HG03342 (cell line): ENCODE measurements around the gene ATG9A.
A peak's percentile ranks its signal among the peaks of the same experiment; 100 is the strongest.

Experiments used
- ATAC-seq: cut with Tn5 transposase; IDR thresholded peaks from one replicate; pipeline ENCODE4 v1.9.1; 2021; ENCODE audit warnings: mild to moderate bottlenecking, moderate library complexity; ENCODE audit not compliant: unreplicated experiment

Gene ATG9A

GRCh38 chr2:219223831-219224610, 5.4 kb downstream of the ATG9A start:
- ATAC-seq = no peak

- no peak for ATAC-seq
These were observed 7.4 kb downstream of the ATG9A start for GRCh38 chr2:219221957-219222518.

GRCh38 chr2:219220652-219221402, 8.6 kb downstream of the ATG9A start:
- no peak for ATAC-seq

- ATAC-seq = no peak
These were observed 9.5 kb downstream of the ATG9A start for GRCh38 chr2:219219784-219220532.

- peak; percentile 76 for ATAC-seq
These were observed 10.4 kb downstream of the ATG9A start, which contains the start of gene ABCB6 for GRCh38 chr2:219218732-219219701. Gene ABCB6 (minus strand): TSS chr2:219218958. CDS start chr2:219218673, 285 bp downstream.

GRCh38 chr2:219218217-219218731, 11.2 kb downstream of the ATG9A start:
- peak; percentile 24 for ATAC-seq

GRCh38 chr2:219216535-219216915, 12.9 kb downstream of the ATG9A start:
- ATAC-seq = no peak

GRCh38 chr2:219215871-219216534, 13.4 kb downstream of the ATG9A start:
- no peak for ATAC-seq

GRCh38 chr2:219214786-219215185, 14.7 kb downstream of the ATG9A start:
- ATAC-seq = no peak

- no peak for ATAC-seq
These were observed 15.3 kb downstream of the ATG9A start for GRCh38 chr2:219214141-219214540.

- ATAC-seq = no peak
These were observed 15.9 kb downstream of the ATG9A start for GRCh38 chr2:219213486-219214071.

GRCh38 chr2:219213026-219213415, 16.4 kb downstream of the ATG9A start:
- ATAC-seq = no peak

GRCh38 chr2:219210886-219211362, 18.5 kb downstream of the ATG9A start:
- no peak for ATAC-seq

GRCh38 chr2:219210196-219210885, 19.1 kb downstream of the ATG9A start:
- ATAC-seq = no peak

GRCh38 chr2:219209236-219210195, 19.9 kb downstream of the ATG9A start:
- ATAC-seq = no peak

GRCh38 chr2:219207884-219208740, 21.3 kb downstream of the ATG9A start:
- no peak for ATAC-seq
